Stimulated activated CD8-positive, alpha-beta memory T cell treated with anti-CD3 and anti-CD28 coated beads, Interleukin-7, amount 100 ng/mL, for 4 hours (primary cell): ENCODE results near the gene NDUFS7.
A peak's percentile ranks its signal among the peaks of the same experiment; 100 is the strongest.

Source experiments
- DNase-seq, 2 donors: peaks; one replicate each; pipeline ENCODE4 v3.0.0-alpha.2; 2020; ENCODE audit warnings: low read depth in 2 of 2

Gene NDUFS7

DNA sequence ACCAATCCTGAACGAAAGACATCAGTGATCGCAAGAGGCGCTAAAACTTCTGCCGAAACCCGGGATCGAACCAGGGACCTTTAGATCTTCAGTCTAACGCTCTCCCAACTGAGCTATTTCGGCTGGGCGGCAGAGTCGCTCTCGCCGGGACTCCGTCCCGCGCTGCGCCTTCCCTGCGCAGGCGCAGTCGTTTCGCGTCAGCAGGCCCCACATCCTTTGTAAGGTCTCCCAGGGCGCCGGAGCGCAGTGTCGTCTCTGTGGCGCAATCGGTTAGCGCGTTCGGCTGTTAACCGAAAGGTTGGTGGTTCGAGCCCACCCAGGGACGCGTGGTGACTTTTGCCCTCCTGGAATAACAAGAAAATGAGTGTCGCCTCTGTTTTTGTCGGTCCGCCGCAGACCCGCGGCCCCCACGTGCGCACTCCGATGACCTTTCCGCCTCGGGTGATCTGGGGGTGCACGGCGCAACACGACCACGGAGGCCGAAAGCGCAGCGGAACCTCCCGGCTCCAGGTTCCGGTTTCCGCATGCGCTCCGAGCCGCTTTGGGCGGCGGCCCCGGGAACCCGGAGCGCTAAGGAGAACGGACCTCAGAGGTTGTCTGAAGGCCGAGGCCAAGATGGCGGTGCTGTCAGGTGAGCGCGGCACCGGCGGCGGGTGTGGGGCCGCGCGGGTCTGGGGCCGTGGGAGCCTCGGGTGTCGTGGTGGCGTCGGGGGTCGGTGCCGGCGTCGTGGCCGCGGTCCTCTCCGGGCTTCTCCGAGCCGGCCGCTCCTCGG, at the start of gene NDUFS7:
Gene NDUFS7, plus strand, starts transcription at position 596 of the 773 bp plus-strand sequence. Its CDS starts 20 bp downstream, at position 616.
- DNase-seq = peak; percentile 82 to 83

DNA sequence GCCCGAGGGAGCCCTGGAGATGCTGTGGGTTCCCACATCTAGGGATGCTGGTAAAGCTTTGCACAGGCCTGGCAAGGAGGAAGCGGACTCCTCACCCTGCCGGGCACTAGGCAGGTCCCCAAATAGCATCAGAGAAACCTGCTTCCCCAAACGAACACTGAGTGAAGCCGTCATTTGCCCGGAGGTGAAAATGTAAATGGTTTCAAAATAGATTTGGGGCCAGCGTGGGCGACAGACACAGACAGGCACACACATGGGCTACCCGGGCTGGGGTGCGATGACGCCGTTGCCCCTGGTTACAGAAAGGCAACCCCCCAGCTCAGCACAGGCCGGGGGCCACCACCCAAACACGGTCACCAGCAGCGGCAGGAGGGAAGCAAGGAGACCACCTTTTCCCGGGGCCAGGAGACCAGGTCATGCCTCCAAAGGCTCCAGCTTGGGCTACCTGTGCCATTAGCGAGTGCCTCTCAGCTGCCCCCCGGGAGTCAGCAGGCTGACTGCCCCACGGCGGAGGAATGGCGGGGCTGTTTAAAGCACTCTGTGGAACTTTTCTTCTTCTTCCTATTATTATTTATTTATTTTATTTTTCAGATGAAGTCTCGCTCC, 47.5 kb upstream of the NDUFS7 start:
- no peak for DNase-seq

DNA sequence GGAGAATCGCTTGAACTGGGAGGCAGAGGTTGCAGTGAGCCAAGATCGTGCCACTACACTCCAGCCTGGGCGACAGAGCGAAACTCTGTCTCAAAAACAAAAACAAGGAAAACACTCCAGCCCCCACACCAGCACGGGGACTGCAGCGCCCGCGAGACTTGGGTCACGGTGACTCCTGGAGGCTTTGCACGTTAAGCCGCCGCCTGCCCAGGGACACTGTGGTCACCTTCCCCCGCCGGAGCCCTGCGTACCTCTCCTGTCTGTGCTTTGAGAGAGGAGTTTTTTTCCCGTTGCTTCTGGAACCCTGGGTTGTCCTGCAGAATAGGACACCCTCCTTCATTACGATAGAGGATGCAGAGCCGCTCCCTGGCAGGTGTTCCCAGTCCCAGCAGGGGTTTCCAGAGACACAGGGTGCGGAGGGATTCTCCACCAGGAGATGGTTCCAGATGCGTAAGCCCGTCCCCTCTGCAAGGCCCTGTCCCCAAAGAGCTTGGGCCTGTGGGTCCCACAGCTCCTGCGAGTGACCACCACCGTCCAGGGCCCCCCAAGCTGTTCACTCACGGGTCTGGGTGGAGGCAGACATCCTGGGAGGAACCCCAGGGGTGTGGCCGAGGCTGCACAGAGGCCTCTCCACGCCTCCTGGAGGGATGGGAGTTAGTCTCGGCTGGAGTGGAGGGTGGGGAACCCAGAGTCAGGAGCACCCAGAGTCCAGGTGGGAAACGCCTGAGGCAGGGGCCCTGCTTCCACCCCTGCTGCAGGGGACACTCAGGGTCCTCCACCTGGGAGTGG, 42.8 kb upstream of the NDUFS7 start:
- no peak for DNase-seq

DNA sequence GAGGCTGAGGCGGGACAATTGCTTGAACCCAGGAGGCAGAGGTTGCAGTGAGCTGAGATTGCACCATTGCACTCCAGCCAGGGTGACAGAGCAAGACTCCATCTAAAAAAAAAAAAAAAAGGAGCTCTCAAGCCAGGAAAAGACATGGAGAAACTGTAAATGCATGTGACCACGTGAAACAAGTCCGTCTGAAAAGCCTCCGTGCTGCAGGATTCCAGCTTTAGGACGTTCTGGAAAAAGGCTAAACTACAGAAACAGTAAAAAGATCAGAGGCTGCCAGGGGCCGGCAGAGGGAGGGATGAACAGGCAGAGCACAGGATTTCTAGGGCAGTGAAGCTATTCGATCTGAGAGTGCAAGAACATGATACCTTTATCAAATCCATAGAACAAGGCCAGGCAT, 40.7 kb upstream of the NDUFS7 start:
- no peak for DNase-seq

DNA sequence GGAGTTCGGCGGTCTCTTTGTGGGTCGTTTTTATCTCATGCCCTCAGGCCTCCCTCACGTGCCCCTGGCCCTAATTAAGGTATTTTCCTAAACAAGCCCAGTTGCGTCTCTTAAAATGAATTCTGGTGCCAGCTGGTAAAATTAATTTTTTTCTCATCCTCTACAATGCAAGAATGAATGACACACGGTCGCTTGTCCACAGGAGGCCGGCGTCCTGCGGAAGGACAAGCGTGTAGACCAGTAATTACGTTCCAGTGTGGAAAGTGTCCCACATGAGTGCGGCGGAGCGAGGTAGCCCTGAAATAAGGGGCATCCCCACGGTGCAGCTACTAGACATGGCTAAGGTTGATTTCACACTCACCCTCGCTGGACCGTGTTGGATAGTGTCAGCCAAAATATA, 34.5 kb upstream of the NDUFS7 start:
- DNase-seq = no peak

DNA sequence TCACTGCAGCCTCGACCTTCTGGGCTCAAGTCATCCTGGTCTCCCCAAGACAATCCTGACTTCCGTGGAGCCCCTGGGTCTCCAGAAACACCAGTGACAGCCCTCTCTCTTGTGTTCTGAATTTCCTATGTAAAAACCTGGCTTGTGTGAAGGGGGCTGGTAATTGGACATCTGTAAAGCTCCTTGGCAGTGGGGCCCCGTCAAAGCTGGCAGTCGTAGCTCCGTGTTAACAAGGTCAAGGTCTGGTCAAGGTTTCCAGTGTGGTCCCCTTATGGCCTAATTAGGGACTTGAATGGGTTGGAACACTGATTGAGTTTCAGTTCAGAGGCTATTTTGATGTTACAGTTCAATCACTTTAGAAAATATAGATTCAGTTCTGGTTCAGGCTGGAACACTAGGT, 32.8 kb upstream of the NDUFS7 start:
- no peak for DNase-seq

DNA sequence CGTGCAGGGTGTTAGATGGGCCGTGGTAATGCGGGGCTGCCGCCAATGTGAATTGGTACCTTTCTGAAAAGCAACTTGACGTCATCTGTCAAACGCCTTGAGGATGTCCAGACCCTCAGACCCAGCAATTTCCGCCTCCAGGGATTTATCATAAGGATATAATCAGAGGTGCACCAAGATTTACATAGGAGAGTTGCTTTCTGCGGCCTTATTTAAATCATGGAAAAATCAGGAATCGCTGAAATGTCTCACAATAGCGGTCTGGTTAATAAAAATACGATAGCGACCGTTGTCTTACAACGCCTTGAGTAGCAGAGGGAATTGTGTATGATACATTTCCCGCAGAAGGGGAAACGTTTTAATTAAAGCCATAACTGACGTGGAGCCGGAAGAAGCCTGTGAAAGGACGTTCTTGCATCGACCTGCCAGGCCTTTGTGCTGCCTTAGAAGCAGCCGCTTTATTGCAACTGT, 32.3 kb upstream of the NDUFS7 start:
- DNase-seq = no peak

DNA sequence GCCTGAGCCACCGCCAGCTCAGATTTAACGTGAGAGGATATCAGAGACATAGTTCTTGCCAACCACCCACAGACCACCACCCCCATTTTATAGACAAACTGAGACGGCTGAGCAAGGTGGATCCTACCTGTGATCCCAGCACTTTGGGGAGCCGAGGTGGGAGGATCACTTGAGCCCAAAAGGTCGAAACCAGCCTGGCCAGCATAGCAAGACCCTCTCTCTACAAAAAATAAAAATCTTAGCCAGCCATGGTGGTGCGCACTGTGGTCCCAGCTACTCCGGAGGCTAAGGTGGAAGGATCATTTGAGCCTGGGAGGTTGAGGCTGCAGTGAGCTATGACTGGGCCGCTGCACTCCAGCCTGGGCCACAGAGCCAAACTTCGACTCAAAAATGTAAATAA, 30.6 kb upstream of the NDUFS7 start:
- no peak for DNase-seq

DNA sequence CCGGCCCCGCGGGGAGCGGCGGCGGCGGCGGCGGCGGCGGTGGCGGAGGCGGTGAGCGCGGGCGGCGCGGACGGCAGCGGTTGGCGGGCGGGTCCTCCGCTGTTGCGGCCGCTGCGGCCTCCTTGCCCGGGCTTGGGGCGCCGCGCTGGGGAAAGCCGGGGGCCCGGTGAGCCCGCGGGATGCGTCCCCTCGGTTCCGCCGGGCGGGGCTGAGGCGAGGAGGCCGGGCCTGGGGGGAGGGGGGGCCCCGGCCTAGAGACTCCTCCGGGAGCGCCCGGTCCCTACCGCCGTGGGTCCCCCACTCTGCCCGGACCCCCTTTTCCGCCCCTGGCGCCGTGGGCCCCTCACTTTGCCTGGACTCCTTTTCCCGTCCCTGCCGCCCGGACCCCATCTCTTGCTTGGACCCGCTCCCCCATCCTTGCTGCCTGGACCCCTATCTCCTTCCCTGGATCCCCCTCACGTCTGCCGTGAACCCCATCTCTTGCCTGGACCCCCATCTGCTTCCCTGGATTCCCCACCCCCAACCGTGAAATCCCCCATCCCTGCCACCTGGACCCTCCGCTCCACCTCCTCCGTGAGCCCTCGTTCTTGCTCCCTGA, 28.6 kb upstream of the NDUFS7 start:
- DNase-seq = no peak

DNA sequence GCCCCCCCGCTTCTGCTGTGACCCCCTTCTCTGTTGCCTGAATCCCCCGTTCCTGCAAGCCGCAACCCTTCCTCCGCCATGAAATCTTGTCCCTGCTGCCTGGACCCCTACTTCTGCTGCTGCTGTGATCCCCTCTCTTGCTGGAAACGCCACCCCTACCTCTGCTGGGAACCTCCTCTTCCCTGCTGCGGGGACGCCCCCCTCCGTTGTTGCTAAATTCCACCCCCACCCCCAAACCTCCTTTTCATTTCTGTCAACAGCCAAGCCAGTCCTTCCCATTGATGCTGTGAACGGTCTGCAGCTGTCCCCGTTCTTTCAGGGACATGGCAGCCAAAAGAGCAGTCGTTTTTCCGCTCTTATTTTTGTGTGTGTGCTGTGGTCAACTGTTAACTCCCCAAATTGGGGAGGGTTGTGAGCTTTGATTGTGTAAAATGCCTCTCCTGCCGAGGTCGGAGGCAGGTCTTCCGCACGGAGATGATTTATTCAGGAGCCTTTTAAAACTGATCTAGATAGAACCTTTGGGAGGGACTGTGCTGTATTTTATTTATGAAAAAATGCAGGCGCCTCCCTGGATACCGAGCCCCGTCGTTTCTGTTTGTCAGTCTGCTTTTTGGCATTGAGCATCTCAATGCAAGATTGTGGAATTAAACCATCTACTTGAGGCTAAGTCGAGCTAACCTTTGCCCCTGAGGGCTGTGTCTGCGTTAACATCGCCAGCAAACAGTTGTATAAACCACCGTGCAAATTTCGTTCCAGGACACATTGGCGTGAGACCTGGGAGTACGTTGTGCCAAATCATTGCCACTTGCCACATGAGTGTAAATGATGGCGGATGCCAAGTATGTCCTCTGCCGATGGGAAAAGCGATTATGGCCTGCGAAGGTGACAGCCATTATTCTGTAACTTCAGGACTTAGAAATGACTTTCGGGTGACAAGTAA, 27.9 kb upstream of the NDUFS7 start:
- no peak for DNase-seq

DNA sequence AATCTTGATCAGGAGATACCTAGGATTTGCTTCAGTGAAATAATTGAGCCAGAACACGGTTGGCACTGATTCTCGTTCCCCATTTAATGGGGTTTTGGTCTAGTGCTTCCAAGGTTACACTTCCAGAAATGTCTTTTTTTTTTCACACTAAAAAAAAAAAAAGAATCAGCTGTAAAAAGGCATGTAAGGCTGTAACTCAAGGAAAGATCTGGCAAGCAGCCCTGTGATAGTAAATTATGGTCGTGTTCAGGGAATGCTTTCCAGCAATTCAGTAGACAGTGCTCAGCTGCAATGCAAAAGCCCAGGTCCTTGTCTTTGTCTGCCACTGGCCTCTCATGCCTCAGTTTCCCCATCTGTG, 27.2 kb upstream of the NDUFS7 start:
- DNase-seq = no peak

DNA sequence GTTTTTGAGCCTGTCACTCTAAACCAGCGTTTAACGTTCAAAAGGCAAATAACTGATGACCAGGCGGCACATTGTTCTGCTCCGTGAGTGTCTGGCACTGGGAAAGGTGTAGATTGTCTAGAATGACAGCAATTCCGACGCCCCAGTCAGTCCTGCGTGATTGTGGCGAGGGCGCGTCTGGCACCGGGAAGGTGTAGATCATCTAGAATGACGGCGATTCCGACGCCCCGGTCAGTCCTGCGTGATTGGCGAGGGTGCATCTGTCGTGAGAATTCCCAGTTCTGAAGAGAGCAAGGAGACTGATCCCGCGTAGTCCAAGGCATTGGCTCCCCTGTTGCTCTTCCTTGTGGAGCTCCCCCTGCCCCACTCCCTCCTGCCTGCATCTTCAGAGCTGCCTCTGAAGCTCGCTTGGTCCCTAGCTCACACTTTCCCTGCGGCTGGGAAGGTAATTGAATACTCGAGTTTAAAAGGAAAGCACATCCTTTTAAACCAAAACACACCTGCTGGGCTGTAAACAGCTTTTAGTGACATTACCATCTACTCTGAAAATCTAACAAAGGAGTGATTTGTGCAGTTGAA, 26.1 kb upstream of the NDUFS7 start:
- DNase-seq = no peak

DNA sequence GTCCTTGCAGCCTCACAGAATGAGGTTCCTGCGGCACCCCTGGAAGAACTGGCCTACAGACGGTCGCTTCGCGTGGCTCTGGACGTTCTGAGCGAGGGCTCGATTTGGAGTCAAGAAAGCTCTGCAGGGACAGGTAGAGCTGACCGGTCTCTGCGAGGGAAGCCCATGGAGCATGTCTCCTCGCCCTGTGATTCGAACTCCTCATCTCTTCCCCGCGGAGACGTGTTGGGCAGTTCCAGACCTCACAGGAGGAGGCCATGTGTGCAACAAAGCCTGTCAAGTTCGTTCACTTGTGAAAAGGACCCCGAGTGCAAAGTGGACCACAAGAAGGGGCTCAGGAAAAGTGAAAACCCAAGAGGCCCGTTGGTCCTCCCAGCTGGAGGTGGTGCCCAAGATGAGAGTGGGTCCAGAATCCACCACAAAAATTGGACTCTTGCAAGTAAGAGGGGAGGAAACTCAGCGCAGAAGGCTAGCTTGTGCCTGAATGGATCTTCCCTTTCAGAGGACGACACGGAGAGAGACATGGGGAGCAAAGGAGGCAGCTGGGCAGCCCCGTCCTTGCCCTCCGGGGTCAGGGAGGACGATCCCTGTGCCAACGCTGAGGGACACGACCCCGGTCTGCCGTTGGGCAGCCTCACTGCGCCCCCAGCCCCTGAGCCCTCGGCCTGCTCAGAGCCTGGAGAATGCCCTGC, 23.4 kb upstream of the NDUFS7 start:
- DNase-seq = no peak

DNA sequence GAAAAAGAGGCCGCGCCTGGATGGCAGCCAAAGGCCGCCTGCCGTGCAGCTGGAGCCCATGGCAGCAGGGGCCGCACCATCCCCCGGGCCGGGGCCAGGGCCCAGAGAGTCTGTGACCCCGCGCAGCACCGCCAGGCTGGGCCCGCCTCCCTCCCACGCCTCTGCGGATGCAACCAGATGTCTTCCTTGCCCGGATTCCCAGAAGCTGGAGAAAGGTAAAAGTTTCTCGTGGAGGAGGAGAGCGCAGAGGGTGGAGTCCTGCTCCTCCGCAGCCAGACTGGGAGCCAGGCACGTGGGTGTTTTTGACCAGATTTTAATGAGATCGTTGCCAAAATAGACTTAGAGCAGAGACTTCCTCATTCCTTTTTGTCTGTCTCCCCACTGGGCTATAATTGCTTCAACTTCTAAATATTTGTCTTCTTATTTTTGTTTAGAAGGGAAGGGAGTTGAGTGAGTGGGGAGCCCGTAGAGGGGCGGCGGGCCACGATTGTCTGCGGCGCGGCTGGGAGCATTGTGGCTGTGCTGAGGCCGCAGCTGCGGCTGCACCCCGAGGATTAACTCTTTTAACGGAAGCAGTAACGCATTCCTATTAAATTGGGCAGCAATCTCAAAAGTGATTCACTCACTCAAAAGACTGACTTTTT, 22.8 kb upstream of the NDUFS7 start:
- no peak for DNase-seq

DNA sequence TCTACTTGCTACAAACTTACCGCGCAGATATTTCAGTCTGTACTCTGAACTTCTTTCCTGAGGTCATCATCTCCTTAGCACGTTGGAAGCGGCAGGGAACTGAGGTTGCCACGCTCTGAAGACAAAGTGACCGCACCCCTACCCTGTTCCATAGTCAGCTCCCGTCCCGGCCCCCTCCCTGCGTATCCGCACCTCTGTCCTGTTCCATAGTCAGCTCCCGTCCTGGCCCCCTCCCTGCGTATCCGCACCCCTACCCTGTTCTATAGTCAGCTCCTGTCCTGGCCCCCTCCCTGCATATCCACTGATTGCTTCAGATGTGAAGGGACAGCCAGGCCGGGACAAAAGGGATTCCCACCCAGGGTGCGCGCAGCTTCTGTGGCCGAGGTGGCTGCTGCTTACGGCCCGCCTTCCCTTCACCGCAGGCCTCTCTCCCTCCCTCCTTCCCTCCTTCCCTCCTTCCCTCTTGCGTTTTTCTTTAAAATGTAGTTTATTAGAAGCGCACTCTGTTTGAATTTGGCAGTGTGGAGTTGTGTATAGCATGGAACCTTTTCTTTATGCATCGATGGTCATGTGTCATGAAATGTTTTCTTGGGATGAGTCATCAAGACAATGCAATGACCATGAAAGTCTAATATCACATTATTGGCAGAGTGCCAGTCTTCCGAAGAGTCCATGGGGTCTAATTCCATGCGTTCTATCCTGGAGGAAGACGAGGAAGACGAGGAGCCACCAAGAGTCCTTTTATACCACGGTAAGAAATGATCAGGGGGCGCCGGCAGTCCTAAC, 21.9 kb upstream of the NDUFS7 start:
- DNase-seq = no peak

DNA sequence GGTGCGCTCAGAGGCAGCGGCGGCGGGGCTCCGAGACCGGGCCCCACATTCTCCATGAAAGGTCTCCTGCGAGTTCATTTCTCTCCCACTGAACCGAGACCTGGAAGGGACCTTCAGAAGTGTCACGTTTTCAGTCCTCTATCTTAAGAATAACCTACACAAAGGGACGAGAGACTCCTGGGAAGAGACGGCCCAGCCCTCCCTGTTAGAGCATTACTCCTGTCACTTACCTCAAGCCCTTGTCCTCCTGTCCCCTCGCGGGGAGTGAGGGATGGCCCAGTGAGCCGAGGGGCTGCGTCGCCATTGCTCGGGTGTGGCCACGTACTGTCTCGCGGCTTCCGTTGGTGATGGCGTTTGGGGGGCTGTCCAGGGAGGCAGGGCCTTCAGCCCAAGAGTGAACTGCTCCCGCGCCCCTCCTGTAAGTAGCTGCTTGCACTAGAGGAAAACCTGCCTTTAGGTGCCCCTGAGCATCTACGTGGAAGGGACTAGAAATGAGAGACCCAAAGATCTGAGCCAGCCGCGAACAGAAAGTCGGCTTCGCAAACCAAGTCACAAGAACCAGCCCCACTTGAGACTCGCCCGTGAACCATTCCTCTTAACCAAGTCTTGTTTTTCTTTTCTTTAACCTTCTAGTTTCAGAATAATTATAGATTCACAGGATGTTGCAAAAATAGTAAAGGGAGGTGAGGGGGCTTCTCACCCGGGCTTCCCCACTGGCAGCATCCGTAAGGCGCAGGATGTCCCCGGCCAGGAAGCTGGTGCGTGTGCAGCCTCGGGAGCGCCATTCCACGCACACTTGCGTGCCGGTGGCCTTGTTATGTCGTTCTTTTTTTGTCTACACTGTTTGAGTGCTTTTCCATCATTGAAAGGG, 21.1 kb upstream of the NDUFS7 start:
- no peak for DNase-seq

DNA sequence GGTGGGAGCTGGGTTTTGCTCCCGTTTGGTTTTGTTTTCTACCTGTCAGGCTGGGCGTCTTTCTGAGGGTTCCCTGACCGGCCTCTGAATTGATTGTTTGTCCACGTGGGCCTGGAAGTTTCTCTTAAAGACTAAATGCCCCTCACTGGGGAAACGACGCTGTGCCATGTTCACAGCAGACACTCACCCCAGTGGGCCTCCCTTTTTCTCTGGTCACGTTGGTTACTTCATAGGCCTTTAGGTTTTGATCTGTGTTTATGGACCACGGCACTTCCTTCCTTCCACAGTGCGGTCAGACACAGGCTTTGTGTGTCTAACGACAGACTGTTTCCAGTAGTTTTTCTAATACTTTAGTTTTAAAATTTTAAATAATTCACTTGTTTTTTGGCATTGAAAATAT, 20.1 kb upstream of the NDUFS7 start:
- peak in 1 of 2 donors; percentile 29 for DNase-seq
